Immature natural killer cell (primary cell): Measurements from ENCODE around the gene C14orf132. TPM values are rescaled to one million over a fixed set of nuclear protein-coding genes. Genes with fewer than 3 reads are reported as not detected.

Experiments
- DNase-seq, 3 donors: peaks; one replicate each; pipeline ENCODE4 v3.0.0; 2022; ENCODE audit warnings: mixed read lengths in 1 of 3
- H3K27ac Mint-ChIP-seq, 6 donors: one replicate each; pipeline ENCODE4 v1.8.0; 2020; ENCODE audit warnings: mixed read lengths in 6 of 6, mild to moderate bottlenecking in 5 of 6, inconsistent platforms in 4 of 6, moderate library complexity in 3 of 6
- H3K27me3 Mint-ChIP-seq, 3 donors: one replicate each; pipeline ENCODE4 v1.8.0; 2020 to 2021; ENCODE audit warnings: low read depth in 3 of 3, mild to moderate bottlenecking in 3 of 3, mixed read lengths in 3 of 3, moderate library complexity in 3 of 3, inconsistent platforms in 1 of 3
- H3K36me3 Mint-ChIP-seq, 3 donors: one replicate each; pipeline ENCODE4 v1.8.0; 2020; ENCODE audit warnings: mixed read lengths in 3 of 3, inconsistent platforms in 2 of 3, mild to moderate bottlenecking in 2 of 3
- H3K4me1 Mint-ChIP-seq, 2 donors: one replicate each; pipeline ENCODE4 v1.8.0; 2020; ENCODE audit warnings: inconsistent platforms in 2 of 2, mild to moderate bottlenecking in 2 of 2, mixed read lengths in 2 of 2, moderate library complexity in 1 of 2
- H3K4me3 Mint-ChIP-seq, 5 donors: one replicate each; pipeline ENCODE4 v1.8.0; 2020; ENCODE audit warnings: mild to moderate bottlenecking in 5 of 5, mixed read lengths in 5 of 5, inconsistent platforms in 3 of 5, moderate library complexity in 3 of 5
- H3K9me3 Mint-ChIP-seq, 6 donors: one replicate each; pipeline ENCODE4 v1.8.0; 2020; ENCODE audit warnings: mild to moderate bottlenecking in 6 of 6, mixed read lengths in 6 of 6, inconsistent platforms in 4 of 6, moderate library complexity in 3 of 6
- polyA plus RNA-seq, 3 donors: library from polyadenylated mRNA; unstranded; fragments of 300-500 nt; fragmentation: Illumina TruSeq; gene quantifications; one replicate each; pipeline ENCODE4 v1.2.3, GENCODE V29; 2021

Gene C14orf132
- polyA plus RNA-seq, 3 donors from 2014 or later = not detected

DNA sequence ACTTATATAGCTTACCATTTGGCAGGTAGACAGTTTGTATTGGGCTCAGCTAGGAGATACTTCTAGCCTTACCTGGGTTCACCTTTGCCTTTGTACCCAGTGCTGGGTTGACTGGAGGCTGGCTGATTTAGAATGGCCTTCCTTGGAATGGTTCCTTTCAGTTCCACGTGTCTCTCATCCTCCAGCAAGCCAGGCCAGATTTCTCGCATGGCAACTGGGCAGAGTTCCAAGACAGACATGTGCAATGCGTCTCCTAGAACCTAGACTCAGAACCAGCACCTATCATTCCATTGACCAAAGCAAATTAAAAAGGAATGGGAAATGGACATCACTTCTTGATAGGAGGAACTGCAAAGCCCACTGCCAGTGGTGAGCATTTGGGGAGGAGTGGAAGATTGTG lies 86.4 kb downstream of the C14orf132 start:
- no peak overlapping the region for H3K4me3 Mint-ChIP-seq
- H3K27ac Mint-ChIP-seq = no peak overlapping the region
- H3K9me3 Mint-ChIP-seq = no peaks in the 10 kb centered on the region
- H3K4me1 Mint-ChIP-seq = peaks cover 0 to 7% of the 10 kb centered on the region in 2 donors
- peaks cover 0 to 5% (median 3%) of the 10 kb centered on the region in 3 donors for H3K27me3 Mint-ChIP-seq
- no peak for DNase-seq
- H3K36me3 Mint-ChIP-seq = no peaks in the 10 kb centered on the region

DNA sequence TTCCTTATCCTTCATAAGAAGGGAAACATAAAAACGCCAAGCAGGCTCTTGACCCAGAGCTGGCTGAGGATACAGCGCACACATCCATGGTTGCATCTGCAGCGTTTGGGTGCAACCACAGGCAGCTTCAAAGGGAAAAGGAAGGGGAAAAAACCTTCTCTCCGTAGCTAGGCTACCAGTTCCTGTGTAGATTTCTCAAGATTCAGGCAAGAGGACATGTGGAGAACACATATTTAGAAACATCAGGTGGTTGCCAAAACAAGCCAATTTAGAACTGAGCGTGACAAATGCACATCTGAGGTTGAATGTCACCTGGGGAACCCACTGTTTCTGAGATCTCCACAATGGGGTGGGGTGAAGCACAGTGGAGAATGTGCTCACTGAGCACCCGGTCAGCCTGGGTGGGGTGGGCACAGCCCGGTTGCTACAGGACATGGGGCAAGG lies 87.2 kb downstream of the C14orf132 start:
- DNase-seq = peak in 1 of 3 donors; percentile 4
- peaks cover 0 to 7% of the 10 kb centered on the region in 2 donors for H3K4me1 Mint-ChIP-seq
- no peaks in the 10 kb centered on the region for H3K36me3 Mint-ChIP-seq
- H3K9me3 Mint-ChIP-seq = no peaks in the 10 kb centered on the region
- no peak overlapping the region for H3K4me3 Mint-ChIP-seq
- peak overlapping the region in 1 of 6 donors; percentile 35 for H3K27ac Mint-ChIP-seq
- H3K27me3 Mint-ChIP-seq = peaks cover 0 to 5% (median 3%) of the 10 kb centered on the region in 3 donors

DNA sequence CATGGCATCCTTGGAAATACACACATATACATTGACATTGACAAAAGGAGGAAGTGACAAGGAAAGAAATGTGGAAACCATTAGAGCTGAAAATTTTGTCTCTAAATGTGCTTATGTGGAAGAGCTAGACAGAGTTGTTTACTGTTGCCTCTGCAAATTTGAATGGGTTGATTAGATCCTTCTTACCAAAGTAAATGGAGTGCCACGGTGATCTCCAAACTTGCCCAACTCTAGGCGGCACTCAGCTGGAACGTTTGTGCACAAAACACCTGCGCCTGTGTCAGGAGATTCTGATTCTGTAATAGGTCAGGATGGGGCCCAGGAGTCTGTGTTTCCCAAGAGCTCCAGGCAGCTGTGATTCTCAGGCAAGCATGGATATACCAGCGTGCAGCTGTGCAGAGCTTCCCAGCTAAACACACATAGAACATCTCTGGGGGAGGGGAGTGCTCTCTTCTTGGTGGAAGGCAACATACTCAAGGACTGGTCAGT lies 87.7 kb downstream of the C14orf132 start:
- no peak overlapping the region for H3K4me3 Mint-ChIP-seq
- H3K27ac Mint-ChIP-seq = peak overlapping the region in 1 of 6 donors; percentile 35
- peaks cover 0 to 5% (median 3%) of the 10 kb centered on the region in 3 donors for H3K27me3 Mint-ChIP-seq
- no peak for DNase-seq
- peaks cover 0 to 7% of the 10 kb centered on the region in 2 donors for H3K4me1 Mint-ChIP-seq
- no peaks in the 10 kb centered on the region for H3K9me3 Mint-ChIP-seq
- H3K36me3 Mint-ChIP-seq = no peaks in the 10 kb centered on the region

DNA sequence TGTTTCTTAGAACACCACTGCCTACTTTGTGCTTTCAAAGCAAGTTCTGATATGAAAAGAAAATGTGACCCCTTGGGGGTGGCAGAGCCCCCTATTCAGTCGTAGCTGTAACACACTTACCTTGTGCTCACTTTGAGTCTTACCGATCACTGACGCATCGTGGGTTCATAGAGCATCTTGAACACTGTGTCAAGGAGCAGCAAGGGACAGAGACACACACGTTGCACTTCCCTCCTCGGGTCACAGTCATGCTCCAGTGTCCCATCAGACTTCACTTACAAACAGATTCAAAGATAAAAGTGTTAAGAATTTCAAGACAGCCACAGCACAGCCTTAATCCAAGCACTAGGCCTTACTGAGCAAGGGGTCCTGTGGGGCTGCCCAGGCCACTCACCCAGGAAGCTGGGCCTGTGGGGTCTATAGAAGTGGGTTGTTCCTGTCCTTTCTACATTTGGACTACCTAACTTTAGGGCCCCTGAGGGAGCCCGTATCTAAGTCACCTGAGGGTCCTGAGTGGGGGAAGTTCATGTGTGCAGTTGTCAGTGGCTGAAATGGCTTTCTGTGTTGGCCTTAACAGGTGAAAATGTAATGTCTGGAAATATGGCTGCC lies 90.1 kb downstream of the C14orf132 start:
- Mint-ChIP-seq H3K27me3 (peaks cover 4 to 10% (median 7%) of the 10 kb centered on the region in 3 donors), H3K36me3 (no peaks in the 10 kb centered on the region), H3K9me3 (no peaks in the 10 kb centered on the region), H3K27ac (no peak overlapping the region), H3K4me1 (peaks cover 0 to 7% of the 10 kb centered on the region in 2 donors), H3K4me3 (no peak overlapping the region)
- DNase-seq = no peak

DNA sequence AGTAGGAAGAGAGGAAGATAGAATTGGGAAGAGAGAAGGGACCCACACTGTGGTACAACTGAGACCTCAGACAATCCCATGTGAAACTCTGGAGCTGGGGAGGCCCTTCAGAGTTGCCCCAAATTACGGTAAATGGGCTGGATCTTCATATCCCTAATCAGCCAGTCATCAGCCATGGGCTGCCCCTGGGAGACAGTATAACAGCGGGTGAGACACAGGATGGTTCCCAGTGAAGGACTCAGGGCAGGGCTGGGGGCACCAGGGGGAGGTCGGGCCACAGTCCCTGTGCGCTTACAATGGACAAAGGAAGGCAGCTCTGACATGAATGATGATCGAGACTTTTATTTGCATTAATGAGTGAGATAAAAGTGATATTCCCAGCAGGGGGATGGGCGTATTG lies 91.2 kb downstream of the C14orf132 start:
- Mint-ChIP-seq H3K27me3 (peaks cover 6 to 9% (median 7%) of the 10 kb centered on the region in 3 donors), H3K9me3 (no peaks in the 10 kb centered on the region), H3K27ac (no peak overlapping the region), H3K4me1 (peaks cover 0 to 7% of the 10 kb centered on the region in 2 donors), H3K4me3 (no peak overlapping the region), H3K36me3 (no peaks in the 10 kb centered on the region)
- DNase-seq = no peak

DNA sequence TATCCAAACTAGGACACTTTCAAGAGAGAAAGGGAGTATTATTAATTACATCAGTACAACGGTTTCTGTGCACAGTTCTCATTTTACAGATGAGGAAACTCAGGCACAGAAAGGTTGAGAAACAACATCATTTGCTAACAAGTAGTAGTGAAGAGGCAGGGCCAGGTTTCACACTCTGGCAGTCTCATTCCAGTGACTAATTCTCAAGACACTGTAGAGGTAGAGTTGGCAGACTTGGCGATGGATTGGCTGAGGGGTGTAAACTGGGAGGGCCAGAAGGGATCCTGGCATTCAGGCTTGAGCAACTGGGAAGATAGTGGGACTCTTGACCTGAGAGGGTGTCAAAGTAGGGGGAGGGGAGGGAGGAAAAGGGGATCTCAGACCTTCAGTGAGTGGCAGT lies 91.7 kb downstream of the C14orf132 start:
- H3K4me3 Mint-ChIP-seq = no peak overlapping the region
- peaks cover 6 to 9% (median 7%) of the 10 kb centered on the region in 3 donors for H3K27me3 Mint-ChIP-seq
- H3K4me1 Mint-ChIP-seq = peaks cover 0 to 7% of the 10 kb centered on the region in 2 donors
- H3K9me3 Mint-ChIP-seq = no peaks in the 10 kb centered on the region
- H3K36me3 Mint-ChIP-seq = no peaks in the 10 kb centered on the region
- no peak for DNase-seq
- H3K27ac Mint-ChIP-seq = no peak overlapping the region

DNA sequence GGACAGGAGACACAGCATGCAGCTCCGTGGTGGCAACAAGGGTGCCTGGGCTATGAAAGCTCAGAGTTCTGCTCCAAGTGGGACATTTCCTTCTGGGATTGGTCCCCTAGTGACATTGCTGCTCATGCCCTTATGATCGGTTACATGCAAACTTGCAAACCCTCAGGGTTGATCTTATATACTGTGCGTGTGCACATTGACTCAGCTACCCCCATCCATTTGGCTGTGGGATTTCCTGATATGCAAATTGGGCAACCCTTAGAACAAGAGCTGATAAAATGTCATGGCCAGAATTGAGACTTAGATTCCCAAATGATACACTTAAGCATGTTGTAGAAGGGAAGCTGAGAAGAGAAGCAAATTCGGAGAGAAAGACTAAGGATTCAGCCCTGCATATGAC lies 92.7 kb downstream of the C14orf132 start:
- no peak overlapping the region for H3K27ac Mint-ChIP-seq

DNA sequence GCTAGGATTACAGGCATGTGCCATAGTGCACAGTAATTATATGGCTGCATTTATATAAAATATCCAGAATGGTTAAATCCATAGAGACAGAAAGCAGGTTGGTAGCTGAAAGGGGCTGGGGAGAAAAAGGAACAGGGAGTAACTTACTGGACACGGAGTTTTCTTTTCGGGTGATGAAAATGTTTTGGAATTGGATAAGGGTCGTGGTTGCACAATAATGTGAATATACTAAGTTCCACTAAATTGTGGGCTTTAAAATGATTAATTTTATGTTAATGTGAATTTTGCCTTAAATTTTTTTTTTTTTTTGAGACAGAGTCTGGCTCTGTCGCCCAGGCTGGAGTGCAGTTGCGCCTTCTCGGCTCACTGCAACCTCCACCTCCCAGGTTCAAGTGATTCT lies 95.3 kb downstream of the C14orf132 start:
- Mint-ChIP-seq H3K27ac (no peak overlapping the region), H3K4me3 (no peak overlapping the region)
- no peak for DNase-seq

More for the DNA sequence above, 92.7 kb downstream of the C14orf132 start:
- Mint-ChIP-seq H3K4me3 (no peak overlapping the region), H3K9me3 (no peaks in the 10 kb centered on the region), H3K4me1 (no peaks in the 10 kb centered on the region), H3K36me3 (no peaks in the 10 kb centered on the region), H3K27me3 (peaks cover 6 to 7% (median 6%) of the 10 kb centered on the region in 3 donors)
- DNase-seq = no peak

DNA sequence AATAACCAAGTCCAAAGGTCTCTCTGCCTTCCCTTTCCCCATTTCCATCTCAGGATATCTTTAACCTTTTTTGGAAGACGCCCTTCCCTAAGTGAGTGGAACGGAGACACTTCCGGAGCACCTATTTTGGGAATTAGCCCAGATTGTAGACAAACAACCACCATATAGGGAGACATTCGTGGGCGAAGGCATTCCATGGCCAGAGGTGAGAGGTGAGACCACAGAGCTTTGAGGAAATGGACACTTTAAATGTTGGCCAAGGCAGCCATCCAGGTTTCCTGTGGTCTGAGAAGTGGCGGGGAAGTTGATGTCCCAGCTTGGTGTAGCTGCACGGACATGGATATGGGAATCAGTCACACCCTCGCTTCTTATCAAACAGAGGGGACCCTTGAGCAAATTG lies 96.1 kb downstream of the C14orf132 start:
- no peak for DNase-seq
- Mint-ChIP-seq H3K9me3 (no peaks in the 10 kb centered on the region), H3K4me1 (no peaks in the 10 kb centered on the region), H3K27me3 (peaks cover 6 to 7% (median 6%) of the 10 kb centered on the region in 3 donors), H3K27ac (no peak overlapping the region), H3K4me3 (no peak overlapping the region), H3K36me3 (no peaks in the 10 kb centered on the region)

More for the DNA sequence above, 95.3 kb downstream of the C14orf132 start:
- H3K27me3 Mint-ChIP-seq = peaks cover 6 to 7% (median 6%) of the 10 kb centered on the region in 3 donors
- no peaks in the 10 kb centered on the region for H3K9me3 Mint-ChIP-seq
- H3K4me1 Mint-ChIP-seq = no peaks in the 10 kb centered on the region
- H3K36me3 Mint-ChIP-seq = no peaks in the 10 kb centered on the region

DNA sequence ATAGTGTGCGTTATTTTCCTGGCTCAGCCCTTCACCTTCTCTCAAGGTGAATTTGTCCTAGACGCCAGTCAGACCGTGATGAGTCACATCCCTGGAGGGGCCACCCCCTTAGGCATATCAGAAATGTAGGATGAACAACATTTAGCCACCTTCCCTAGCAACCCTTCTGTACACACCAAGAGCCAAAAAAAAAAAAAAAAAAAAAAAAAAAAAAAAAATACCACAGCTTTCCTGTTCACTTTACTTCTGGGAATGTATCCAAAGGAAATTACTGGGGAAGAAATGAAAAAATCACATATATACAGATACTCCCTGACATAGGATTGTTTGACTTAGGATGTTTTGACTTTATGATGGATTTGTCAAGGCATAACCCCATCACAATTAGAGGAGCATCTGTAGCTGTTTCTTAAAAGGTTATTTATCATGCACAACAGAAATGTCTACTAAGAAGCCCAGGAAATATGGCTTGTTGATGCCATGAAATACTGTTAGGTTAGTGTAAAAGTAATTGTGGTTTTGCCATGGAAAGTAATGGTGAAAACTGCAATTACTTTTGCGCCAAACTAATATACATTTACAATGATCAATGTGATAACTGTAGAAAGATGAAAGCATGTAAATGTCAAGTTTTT lies 97.3 kb downstream of the C14orf132 start:
- H3K27ac Mint-ChIP-seq = no peak overlapping the region
- H3K36me3 Mint-ChIP-seq = no peaks in the 10 kb centered on the region
- no peaks in the 10 kb centered on the region for H3K9me3 Mint-ChIP-seq
- no peaks in the 10 kb centered on the region for H3K4me1 Mint-ChIP-seq
- no peak overlapping the region for H3K4me3 Mint-ChIP-seq
- H3K27me3 Mint-ChIP-seq = peaks cover 6 to 7% (median 6%) of the 10 kb centered on the region in 3 donors
- no peak for DNase-seq

DNA sequence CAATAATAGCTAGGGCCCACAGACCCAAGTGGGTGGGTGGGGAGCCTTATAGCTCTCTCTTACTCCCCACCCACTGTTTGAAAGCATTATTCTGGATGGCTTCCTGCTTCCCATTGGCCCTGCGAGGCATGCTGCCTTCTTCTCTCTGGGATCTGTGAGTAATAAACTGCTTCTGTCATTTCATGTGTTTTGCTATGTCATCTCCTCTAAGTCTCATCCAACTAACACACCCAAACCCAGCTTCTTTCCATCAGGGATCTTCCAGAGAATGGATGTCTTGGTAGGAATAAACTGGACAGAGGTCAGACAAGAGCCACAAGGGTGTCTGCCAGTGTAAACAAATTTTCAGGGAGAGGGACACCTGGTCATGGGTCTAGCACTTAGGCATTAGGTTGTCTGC lies 99.1 kb downstream of the C14orf132 start:
- Mint-ChIP-seq H3K9me3 (peaks cover 0 to 4% (median under 1%) of the 10 kb centered on the region in 6 donors), H3K27ac (no peak overlapping the region), H3K27me3 (peaks cover 4 to 5% (median 5%) of the 10 kb centered on the region in 3 donors), H3K4me3 (no peak overlapping the region), H3K36me3 (no peaks in the 10 kb centered on the region), H3K4me1 (no peaks in the 10 kb centered on the region)
- no peak for DNase-seq

DNA sequence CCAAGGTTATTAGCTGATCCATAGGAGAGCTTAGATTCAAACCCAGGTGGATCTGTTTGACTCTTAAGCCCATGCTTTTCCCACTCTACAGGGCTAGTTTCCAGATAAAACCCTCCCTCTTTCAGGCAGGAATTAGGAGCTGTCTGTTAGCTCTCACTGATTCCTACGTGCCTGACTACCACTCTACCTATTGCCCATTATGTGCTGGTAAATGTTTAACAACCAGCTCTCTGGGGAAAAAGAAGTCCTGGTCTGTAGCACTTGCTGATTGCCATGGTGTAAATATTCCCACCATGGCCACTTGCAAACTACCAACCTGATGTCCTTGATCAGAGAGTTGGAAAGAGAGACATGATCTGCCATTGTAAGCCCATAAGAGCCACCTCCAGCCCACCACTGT lies 100.0 kb downstream of the C14orf132 start:
- H3K27ac Mint-ChIP-seq = no peak overlapping the region
- DNase-seq = no peak

DNA sequence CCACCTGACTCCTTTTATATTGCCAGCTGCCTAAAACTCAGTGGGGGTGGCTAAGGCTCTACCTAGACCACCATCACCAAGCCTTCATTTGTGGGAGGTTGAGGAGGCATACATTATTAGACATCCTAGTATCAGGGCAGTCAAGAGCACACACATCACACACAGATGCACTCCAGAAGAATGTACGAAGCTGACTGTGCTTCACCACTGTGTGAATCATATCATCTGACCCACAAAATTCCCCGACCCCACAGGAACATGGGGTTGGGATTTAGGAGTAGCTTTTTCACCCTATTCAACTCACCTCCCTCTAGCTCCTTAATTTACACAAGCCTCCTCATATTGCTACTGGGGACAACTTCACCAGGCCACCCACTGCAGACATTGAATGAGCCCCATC lies 100.7 kb downstream of the C14orf132 start:
- no peak for DNase-seq
- H3K9me3 Mint-ChIP-seq = peaks cover 0 to 4% (median under 1%) of the 10 kb centered on the region in 6 donors
- no peaks in the 10 kb centered on the region for H3K36me3 Mint-ChIP-seq
- no peaks in the 10 kb centered on the region for H3K4me1 Mint-ChIP-seq
- H3K4me3 Mint-ChIP-seq = no peak overlapping the region
- peaks cover 0 to 6% (median 6%) of the 10 kb centered on the region in 3 donors for H3K27me3 Mint-ChIP-seq
- H3K27ac Mint-ChIP-seq = no peak overlapping the region

More for the DNA sequence above, 100.0 kb downstream of the C14orf132 start:
- Mint-ChIP-seq H3K36me3 (no peaks in the 10 kb centered on the region), H3K4me3 (no peak overlapping the region), H3K27me3 (peaks cover 2 to 5% (median 5%) of the 10 kb centered on the region in 3 donors), H3K4me1 (no peaks in the 10 kb centered on the region), H3K9me3 (peaks cover 0 to 4% (median under 1%) of the 10 kb centered on the region in 6 donors)

DNA sequence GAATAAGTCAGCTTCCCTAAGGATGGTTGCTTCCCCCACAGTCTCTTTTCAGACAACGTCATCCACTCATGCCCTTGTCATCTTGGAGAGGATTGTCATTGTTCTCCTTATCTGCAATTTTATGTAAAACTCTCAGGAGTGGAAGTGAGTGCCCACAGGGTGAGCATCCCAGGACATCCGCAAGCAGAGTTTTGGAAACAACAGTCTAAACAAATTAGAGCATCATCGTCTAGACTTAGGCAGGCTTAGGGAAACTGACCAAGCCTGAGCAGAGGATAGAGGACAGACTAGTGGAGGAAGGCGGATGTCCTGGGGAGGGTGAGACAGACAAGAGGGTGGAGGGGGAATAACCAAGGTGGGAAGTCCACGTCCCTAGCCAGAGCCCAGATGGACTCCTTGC lies 101.8 kb downstream of the C14orf132 start:
- Mint-ChIP-seq H3K9me3 (peaks cover 0 to 4% (median under 1%) of the 10 kb centered on the region in 6 donors), H3K36me3 (no peaks in the 10 kb centered on the region), H3K4me3 (no peak overlapping the region), H3K27me3 (peaks cover 0 to 9% (median 6%) of the 10 kb centered on the region in 3 donors), H3K4me1 (no peaks in the 10 kb centered on the region), H3K27ac (no peak overlapping the region)
- no peak for DNase-seq
